HG03442 (cell line): ENCODE measurements around the gene PRSS50.

Experiments
- ATAC-seq: cut with Tn5 transposase; IDR thresholded peaks from one replicate; pipeline ENCODE4 v1.9.1; 2021; ENCODE audit warnings: mild to moderate bottlenecking, moderate library complexity; ENCODE audit not compliant: unreplicated experiment

The PRSS50 gene

GRCh38 chr3:46693038-46693891, 24.4 kb downstream of the PRSS50 start, which contains the start of gene ALS2CL:
Gene ALS2CL, minus strand, starts transcription at chr3:46693679. Its CDS starts 4,239 bp downstream, at chr3:46689440.
- no peak for ATAC-seq

GRCh38 chr3:46692566-46692990, 25.1 kb downstream of the PRSS50 start:
- ATAC-seq = no peak

- ATAC-seq = no peak
Observed at GRCh38 chr3:46690798-46691197, 26.9 kb downstream of the PRSS50 start.

- no peak for ATAC-seq
Observed at GRCh38 chr3:46685446-46685845, 32.2 kb downstream of the PRSS50 start.

- no peak for ATAC-seq
Observed at GRCh38 chr3:46684891-46685290, 32.8 kb downstream of the PRSS50 start.

- ATAC-seq = no peak
Observed at GRCh38 chr3:46682974-46683373, 34.7 kb downstream of the PRSS50 start.

- no peak for ATAC-seq
Observed at GRCh38 chr3:46681856-46682540, 35.7 kb downstream of the PRSS50 start.

- no peak for ATAC-seq
Observed at GRCh38 chr3:46681387-46681786, 36.3 kb downstream of the PRSS50 start.

GRCh38 chr3:46680298-46680826, 37.3 kb downstream of the PRSS50 start:
- no peak for ATAC-seq

GRCh38 chr3:46679681-46680080, 38.0 kb downstream of the PRSS50 start:
- ATAC-seq = no peak

- no peak for ATAC-seq
Observed at GRCh38 chr3:46678280-46678679, 39.4 kb downstream of the PRSS50 start.

GRCh38 chr3:46677411-46677726, 40.3 kb downstream of the PRSS50 start:
- no peak for ATAC-seq

GRCh38 chr3:46676601-46677410, 40.9 kb downstream of the PRSS50 start:
- ATAC-seq = no peak

- ATAC-seq = no peak
Observed at GRCh38 chr3:46675843-46676567, 41.7 kb downstream of the PRSS50 start.

- no peak for ATAC-seq
Observed at GRCh38 chr3:46675426-46675825, 42.2 kb downstream of the PRSS50 start.

- no peak for ATAC-seq
Observed at GRCh38 chr3:46674031-46674845, 43.4 kb downstream of the PRSS50 start.

GRCh38 chr3:46673151-46674030, 44.3 kb downstream of the PRSS50 start:
- ATAC-seq = no peak

- no peak for ATAC-seq
Observed at GRCh38 chr3:46672349-46672695, 45.3 kb downstream of the PRSS50 start.
